NCI-H748 treated with DMSO at 0.1 percent for 48 hours (cell line): ENCODE data around the gene LUZP4.
"Not testable (repeated sequence)": the region's sequence is repeated elsewhere in the genome, so short reads cannot be mapped to it uniquely, and the experiment has no call there.

Experiments
- DNase-seq: peaks from one replicate; lab custom pipeline; 2025; lab: John Stamatoyannopoulos, UW

Gene LUZP4

DNA sequence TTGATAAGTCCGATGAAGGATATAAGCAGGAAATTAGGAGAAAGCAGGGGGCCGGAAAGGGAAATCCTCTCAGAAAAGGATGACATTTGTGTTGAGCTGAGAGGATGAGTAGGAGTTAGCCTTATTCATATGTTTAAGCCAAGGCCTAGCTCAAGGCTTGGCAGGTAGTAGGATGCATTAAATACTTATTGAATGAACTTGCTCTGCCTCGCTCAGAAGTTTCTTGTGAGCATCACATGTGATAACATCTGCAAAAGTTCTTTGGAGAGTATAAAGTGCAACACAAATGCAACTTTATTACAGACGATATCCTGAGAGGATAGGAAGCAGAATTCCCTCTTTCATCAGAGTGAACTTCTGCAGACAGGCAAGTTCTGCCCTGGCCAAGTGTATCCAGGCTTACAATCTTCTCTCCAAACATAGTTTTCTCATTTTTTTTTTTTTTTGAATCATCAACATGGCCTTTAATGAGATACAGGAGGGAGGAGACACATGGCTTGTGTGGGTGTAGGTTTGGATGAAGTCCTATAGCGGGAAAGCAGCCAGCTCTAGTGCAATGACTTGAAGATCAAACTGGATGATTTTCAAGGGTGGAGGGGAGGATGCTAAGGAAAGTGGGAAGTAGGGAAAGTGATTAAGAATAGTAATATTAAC, 48.1 kb downstream of the LUZP4 start:
- DNase-seq = no peak

DNA sequence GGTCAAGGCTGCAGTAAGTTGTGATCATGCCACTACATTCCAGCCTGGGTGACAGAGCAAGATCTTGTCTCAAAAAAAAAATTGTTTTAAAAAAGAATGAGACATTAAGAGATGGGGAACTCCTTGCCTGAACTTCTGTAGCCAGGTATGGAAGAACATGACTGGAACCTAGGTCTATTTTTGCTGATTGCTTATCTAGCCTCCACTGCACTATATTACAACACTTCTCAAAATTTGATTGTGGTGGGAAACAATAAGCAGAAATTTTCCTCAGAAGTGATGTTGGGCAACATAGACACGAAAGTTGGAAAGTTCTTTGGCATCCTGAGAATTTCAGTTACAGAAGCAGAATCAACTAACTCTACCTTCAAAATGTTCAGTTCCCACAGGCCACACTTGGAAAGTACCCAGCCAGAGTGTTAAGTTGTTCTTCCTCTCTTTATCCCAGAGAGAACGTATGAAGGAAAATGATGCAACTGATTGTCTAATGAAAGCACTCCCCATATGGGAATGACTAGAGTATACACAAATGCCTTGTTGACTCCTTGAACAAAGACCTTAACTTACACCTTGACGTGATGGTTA, 50.0 kb downstream of the LUZP4 start:
- DNase-seq = no peak

DNA sequence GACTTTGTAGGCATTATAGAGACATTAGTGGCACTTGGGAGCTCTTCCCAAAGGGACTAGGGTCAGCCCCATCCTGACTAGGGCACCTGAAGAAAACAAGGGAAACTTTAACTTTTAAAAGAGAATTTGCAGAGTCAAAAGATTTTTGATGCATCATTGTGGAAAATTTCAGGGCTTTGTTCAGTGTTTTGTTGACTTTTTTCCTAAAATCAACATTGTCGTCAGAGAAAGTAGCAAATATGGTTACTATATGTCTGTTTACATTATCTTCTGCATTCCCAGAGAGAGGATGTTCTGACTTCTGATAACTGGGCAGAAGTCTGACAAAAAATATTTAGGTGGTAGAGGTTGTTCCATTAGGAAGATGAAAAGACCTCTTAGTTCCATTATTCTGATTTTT, 51.9 kb downstream of the LUZP4 start:
- DNase-seq = no peak

DNA sequence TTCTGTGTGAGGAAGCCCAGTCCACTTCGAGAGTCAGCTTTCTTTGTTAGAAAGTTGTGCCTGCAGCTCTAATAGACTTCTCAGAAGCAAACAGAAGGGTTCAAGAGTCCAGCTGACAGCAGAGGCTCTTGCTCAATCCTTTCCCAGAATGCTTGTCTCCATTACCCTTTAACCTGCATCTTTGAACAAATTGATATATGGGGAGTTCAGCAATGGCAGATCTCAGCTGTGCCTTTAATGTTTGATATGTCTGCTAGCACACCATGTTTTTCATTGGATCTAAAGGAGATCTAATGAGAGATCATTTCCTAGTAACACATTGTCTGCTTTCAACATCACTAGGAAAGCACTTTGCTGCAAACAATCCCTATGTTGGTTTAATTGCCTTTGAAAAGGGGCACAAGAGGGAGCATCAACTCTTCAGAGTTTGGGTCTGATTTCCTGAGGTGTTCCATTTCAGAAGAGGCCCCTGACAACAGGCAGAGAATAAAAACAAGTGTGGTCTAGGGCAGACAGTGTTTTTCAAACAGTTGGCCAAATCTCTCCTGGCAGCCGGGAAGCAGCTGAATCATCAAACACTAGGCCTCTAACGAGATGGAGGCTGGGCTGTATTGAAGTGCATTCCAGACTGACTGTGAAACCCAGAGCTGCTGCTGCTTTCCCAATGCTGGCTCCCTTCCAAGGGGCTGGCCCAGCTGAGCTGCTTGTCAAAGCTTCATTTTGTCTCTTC, 55.5 kb downstream of the LUZP4 start:
- peak; percentile 96 for DNase-seq

DNA sequence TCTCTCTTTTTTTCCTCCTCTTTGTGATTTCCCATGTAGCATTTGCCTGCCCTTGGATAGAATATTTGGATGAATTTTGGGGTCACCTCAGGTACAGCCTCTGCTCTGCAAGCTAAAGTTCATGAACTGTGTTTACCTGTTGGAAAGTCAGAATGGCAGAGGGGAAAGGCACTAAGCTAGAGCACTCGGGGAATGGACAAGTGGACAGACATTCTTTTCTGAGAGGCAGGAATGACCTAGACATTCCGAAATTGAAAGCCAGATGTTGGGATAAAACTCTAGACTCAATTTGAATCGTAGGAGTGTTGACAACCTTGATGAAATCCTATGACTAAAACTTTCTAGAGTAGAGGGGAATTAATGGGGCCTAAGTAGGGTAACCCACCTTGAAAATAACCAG, 56.1 kb downstream of the LUZP4 start:
- DNase-seq = no peak

DNA sequence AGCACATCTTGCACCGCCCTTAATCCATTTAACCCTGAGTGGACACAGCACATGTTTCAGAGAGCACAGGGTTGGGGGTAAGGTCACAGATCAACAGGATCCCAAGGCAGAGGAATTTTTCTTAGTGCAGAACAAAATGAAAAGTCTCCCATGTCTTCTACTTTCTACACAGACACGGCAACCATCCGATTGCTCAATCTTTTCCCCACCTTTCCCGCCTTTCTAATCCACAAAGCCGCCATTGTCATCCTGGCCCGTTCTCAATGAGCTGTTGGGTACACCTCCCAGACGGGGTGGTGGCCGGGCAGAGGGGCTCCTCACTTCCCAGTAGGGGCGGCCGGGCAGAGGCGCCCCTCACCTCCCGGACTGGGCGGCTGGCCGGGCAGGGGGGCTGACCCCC, 57.2 kb downstream of the LUZP4 start:
- DNase-seq = not testable (repeated sequence)

DNA sequence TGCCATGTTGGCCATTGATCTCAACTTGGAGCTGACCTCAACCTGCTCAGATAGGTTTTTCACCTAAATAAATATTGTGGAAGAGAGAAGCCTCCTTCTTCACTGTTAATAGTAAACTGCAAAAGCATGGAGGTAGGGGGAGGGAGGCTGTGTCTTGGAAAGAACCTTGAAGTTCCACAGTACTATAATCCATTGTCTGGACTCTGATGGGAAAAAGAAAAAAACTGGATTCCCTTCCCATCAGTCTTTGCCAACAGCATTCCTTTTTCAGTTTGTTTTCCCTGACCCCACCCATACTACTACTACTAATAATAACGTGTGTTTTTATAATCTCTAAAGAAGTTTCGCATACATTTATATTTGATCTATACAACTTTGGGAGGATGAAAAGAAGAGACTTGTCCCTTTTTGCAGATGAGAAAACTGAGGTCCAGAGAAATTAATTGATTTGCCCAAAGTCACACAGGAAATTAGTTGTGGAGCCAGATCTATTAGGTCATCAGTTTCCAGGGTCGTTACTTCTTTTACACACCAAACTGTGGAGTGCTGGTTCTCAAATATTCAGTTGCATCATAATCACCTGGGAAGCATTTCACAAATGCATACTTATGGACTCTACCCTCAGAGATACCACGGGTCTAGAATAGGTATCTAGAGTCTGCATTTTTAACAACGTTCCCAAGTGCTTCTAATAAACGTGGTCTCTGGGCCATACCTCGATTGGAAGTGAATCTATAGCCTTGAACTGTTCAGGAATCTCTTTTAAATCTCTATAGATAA, 59.1 kb downstream of the LUZP4 start:
- no peak for DNase-seq

DNA sequence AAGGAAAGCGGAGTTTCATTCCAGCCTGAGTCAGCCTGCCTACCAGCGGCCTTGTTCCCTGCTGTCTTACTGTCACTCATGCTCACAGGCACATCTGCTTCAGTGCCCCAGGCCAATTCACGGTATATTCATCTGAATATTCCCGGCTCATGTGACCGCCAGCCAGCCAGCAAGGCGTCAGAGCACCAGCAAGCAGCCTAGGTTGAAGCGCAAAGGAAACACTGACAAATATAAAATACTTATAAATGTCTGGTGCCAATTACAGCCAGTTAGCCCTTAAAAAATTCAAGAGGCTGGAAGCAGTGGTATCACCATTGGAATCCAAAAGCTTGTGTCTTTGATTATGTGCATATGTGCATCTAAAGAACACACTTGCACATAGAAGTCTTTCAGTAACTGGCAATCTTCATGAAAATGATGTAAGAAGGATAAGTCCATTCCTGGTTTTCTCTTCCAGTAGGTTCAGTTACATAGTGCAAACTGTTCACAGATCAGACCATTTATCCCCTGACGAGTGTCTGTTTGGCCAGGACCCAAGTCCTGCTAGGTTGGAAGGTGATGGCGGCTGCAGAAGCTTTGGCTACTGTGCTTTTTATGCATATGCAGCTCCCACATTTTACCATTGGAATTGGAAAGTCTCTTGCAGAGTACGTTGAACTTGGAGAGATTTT, 61.3 kb downstream of the LUZP4 start:
- DNase-seq = no peak

DNA sequence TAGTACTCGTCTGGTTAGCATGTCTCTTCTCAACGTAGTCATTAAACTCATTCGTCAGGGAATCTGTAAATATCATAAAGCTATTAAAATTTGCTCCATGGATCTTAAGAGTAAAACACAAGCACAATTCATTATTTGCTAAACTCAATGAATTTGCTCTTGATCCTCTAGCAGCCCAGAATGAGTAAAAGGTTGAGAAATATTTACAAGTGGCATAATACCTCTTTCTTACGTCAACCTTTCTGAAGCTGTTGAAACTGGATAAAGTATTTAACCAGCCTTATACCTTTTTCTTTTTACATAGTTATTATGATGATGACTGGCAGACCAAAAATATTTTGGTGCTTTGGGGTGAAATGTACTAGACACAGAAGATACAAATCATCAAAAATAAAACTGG, 66.9 kb downstream of the LUZP4 start:
- no peak for DNase-seq
